ENCODE measurements around the gene CHP2.

GRCh38 chr16:23711785-23712184, 43.0 kb upstream of the CHP2 start:
- no peak for TF ChIP-seq CTCF (optimal IDR thresholded peaks at IDR 0.05 in 1 of 3, IDR thresholded peaks at IDR 0.05 in 1 of 3, conservative IDR thresholded peaks at IDR 0.05 in 1 of 3; ENCODE audit: extremely low read depth in 1 of 3, insufficient read depth in 2 of 3, low read length in 3 of 3)
- TF ChIP-seq EZH2 (IDR thresholded peaks at IDR 0.05; ENCODE audit: low read length): no peak
